ENCODE results near the gene ITPR1. TPM values are rescaled to one million over a fixed set of nuclear protein-coding genes. Genes with fewer than 3 reads are reported as not detected.

ITPR1 gene
- total RNA-seq, 1 experiment from 2014 or later, result 13.4 TPM

DNA sequence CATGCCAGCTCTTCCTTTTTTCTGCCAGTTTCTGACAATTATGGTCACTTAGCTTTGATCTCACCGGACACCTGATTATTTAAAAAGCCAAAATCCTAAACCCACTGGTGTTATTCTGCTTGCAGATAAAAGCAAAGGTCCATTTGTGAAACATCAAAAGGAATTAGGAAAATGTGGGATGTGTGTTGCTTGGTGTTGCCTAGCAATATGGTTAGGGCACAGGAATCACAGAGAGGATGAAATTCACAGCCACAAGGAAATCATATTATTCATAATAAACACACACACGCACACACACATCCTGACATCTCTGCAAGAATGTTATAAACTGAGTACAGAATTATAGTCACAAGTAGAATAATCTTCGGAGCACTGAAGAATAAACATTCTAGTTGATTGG, 396.7 kb downstream of the ITPR1 start:
- in situ Hi-C loops (cut with HindIII; ENCODE audit: low pct_unique_long_range_greater_than_20kb, low sequenced_read_pairs), result no loop called here
- no peak for DNase-seq (ENCODE audit: low read depth, low spot score)

DNA sequence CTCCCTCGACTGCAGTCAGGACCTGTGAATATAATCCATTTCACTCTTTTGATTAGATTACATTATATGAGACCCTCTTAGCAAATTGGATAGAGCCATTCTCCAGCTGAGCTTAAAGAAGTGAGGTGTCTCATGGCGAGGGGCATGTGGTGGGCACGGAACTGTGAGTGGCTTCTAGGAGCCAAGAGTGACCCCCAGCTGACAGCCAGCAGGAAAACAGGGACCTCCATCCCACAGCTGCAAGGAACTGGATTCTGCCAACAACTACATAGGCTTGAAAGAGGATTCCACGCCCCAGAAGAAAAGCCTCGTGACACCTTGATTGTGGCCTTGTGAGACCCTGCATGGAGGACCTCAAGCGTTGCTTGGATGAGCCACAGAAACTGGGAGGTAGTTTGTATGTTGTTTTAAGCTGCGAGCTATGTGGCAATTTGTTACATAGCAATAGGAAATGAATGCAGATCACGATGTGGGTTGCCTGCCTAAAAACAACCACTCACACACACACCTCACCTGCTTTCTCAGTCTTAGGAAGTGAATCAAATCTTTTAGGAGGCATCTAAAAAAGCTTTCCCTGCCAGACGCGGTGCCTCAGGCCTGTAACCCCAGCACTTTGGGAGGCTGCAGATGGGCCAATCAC, 401.9 kb downstream of the ITPR1 start:
- in situ Hi-C loops (cut with HindIII; ENCODE audit: low pct_unique_long_range_greater_than_20kb, low sequenced_read_pairs), result no loop called here

DNA sequence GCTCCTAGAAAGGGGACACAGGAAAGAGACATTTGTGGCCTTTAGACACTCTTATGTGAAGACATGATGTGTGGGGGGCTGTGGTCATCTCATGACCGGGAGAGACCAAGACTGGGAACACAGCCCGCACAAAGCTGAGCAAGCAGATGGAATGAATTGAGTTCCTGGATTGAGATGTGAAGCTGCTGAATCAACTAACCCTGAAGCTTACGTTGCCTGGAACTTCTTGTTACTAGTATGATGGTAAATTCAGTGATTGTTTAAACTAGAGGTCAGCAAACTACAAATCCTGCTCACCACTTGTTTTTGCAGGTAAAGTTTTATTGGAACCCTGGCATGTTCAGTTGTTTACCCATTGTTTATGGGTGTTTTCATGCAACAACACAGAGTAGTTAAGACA, 402.7 kb downstream of the ITPR1 start:
- no peak for DNase-seq (ENCODE audit: low read depth, low spot score)
- in situ Hi-C loops (cut with HindIII; ENCODE audit: low pct_unique_long_range_greater_than_20kb, low sequenced_read_pairs), result no loop called here

More for the DNA sequence above, 401.9 kb downstream of the ITPR1 start:
- no peak for DNase-seq (ENCODE audit: low read depth, low spot score)

Other genes with a start within 250 kb of the ITPR1 start
- gene SETMAR, start 190.0 kb upstream of the ITPR1 start, total RNA-seq (2014; rRNA removed; shearing (Covaris generic)), result 14.3 and 15.2 TPM in 2 replicates
- 70.5 and 78.2 TPM in 2 replicates for gene SUMF1, start 26.1 kb upstream of the ITPR1 start, total RNA-seq (2014; rRNA removed; shearing (Covaris generic))

Data from SK-MEL-5 (cell line).